Prostate gland (tissue), 2 donors: Measurements from ENCODE around the gene AUTS2.

Experiments
- CTCF ChIP-seq, 4 experiments: fragments of 200-600 bp in 2 of 4; fragments of 450-650 bp in 2 of 4; sonication (generic) in 2 of 4; IDR thresholded peaks; 1 replicate in 3 of 4; 2 replicates in 1 of 4; pipeline ENCODE4 v1.5.1; 2016 to 2019; ENCODE audit warnings: antibody characterized with exemption in 4 of 4, mild to moderate bottlenecking in 2 of 4, moderate library complexity in 2 of 4
- POLR2AphosphoS5 ChIP-seq: sonication (generic); formaldehyde crosslinking; IDR thresholded peaks from one replicate; pipeline ENCODE4 v1.6.1; 2017; ENCODE audit warnings: antibody characterized with exemption

- TF ChIP-seq CTCF (IDR thresholded peaks at IDR 0.05) (no peak), POLR2AphosphoS5 (no peak)
These were observed 177.0 kb downstream of the AUTS2 start for GRCh38 chr7:69775231-69775771.
